GM12801 (cell line): ENCODE results near the gene ZNF827.

Source experiments
- TF ChIP-seq, protein P1 (sequence below): IDR thresholded peaks from one replicate; pipeline ENCODE4 v1.5.1; 2011; ENCODE audit warnings: control low read depth; ENCODE audit not compliant: insufficient read length; ENCODE audit errors: extremely low read depth

Gene ZNF827

DNA sequence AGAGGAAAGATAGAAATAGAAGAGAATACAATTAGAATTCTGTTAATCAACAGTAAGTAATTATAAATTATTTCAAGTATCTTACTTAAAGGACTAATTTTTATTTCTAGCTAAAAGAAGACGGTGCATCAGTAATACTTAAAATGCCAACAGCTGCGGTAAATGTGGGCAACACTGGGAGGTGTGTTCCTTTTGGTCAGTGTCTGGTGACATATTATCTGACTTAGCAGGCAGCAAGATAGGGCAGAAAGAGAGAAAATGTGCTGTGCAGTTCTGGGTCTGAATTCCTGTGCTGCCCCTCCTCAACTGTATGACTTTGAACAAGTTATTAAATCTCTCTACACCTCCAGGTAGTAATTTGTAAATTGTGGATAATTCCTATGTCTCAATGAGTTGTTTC lies 120.6 kb downstream of the ZNF827 start:
- TF ChIP-seq, protein P1, sequence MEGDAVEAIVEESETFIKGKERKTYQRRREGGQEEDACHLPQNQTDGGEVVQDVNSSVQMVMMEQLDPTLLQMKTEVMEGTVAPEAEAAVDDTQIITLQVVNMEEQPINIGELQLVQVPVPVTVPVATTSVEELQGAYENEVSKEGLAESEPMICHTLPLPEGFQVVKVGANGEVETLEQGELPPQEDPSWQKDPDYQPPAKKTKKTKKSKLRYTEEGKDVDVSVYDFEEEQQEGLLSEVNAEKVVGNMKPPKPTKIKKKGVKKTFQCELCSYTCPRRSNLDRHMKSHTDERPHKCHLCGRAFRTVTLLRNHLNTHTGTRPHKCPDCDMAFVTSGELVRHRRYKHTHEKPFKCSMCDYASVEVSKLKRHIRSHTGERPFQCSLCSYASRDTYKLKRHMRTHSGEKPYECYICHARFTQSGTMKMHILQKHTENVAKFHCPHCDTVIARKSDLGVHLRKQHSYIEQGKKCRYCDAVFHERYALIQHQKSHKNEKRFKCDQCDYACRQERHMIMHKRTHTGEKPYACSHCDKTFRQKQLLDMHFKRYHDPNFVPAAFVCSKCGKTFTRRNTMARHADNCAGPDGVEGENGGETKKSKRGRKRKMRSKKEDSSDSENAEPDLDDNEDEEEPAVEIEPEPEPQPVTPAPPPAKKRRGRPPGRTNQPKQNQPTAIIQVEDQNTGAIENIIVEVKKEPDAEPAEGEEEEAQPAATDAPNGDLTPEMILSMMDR, result no peak

DNA sequence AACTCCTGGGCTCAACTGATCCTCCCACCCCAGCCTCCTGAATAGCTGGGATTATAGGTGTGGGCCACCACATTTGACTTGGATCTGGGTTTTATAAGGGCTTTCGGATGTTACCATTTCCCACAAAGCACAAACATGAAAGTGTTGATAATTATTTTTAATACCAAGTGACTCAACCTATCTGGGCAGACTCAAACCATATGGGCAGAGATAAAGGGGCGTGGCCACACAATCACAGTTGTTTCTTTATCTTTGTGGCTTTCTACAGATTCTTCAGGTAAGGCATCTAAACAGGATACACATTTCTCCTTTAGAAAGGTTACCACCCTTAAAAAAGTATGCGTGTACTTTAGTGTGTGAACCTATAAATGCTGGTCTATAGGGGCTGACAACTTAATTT lies 122.5 kb downstream of the ZNF827 start:
- TF ChIP-seq, protein P1, result no peak

DNA sequence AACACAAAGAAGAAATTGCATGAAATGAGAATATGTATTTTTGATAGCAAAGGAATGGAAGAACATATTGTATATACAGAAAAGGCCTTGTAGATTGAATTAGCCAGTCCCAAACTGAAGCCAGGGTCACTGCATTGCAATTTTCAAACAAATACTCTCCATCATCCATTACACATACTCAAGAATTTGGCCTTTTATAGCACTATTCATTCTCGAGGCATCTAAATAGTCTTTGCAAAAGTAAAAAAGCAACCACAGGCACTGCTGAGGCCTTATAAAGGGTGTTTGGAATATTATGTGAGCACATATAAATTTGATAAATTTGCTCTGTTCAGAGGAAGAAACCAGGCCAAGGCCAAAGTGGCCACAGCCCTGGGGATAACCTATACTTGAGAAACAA lies 123.0 kb downstream of the ZNF827 start:
- TF ChIP-seq, protein P1, result no peak

DNA sequence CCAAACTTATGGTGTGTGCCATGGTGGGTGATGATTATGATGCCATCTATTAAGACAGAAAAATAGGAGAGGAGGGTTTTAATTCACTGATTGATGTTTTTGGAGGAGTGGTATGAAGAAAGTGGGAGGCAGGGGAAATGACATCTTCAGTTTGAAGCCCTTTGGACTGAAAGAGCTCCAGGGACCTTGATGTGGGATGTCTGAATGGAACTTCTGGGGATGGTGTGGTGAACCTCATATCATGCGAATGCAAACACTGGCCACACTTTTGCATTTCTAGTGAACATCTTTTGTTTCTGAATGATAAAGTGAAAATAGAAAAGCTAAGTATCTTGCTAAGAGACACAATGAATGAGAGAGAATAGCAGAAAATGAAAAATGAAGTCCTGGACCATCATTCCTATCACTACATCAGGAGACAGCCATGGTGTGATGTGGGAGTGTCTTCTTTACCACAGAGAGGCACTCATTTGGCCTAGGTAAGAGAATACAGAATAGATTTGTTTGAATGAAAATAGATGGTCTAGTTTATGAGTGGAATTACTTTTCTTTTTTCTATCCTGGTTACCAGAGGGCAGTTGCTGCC lies 123.5 kb downstream of the ZNF827 start:
- TF ChIP-seq, protein P1, result no peak

DNA sequence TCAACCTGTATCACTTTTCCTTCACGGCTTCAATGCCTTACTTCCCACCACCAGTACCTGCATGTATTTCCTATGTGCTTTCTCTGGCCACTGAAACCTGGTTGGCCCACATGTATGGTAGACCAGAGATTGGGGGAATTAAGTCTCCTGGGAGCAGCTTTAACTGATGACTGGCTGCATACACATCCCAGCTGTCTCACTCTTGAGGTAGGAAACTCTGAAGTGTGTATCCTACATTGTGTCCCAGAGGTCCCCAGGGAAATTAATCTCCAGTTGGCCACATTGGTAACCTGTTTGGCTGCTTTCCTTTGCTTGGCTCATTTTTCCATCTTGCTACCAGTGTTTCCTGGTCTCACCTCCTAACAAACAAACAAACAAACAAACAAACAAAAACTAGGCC lies 124.4 kb downstream of the ZNF827 start:
- TF ChIP-seq, protein P1, result no peak

DNA sequence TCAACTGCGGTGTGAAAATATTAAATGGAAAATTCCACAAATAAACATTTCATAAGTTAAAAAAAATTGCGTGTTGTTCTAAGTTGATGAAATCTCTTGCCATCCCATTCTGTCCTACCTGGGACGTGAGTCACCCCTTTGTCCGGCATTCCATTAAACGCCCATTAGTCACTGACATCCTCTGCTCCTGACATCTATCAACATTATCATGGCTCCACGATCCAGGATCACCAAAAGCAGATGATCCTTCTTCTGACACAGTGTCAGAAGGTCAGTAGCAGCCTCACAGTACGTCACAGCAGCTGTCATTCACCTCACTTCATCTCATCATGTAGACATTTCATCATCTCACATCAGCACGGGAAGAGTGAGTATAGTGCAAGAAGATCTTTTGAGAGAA lies 125.7 kb downstream of the ZNF827 start:
- TF ChIP-seq, protein P1, result no peak

DNA sequence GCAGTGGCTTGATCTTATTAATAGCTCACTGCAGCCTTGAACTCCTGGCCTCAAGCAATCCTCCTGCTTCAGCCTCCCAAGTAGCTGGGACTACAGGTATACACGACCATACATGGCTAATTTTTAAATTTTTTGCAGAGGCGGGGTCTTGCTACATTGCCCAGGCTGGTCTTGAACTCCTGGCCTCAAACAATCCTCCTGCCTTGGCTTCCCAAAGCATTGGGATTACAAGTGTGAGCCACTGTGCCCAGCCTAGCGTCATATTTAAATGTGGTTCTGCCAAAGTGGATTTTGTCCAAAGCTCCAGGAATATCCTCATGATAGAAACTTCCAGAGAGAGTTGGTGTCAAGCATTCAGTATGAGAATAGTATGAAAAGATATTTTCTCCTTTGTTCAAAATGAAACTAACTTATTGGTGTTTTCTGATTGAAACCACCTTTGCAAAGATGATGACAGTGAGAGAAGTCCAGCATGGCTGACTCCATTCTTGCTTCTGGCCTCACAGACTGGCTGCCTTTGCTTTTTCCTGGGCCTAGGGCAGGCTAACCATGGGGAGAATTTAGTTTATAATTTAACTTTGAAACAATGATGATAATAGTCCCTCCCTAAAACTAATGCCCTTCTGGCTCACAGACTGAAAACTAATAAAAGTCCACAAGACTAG lies 129.6 kb downstream of the ZNF827 start:
- TF ChIP-seq, protein P1, result no peak
